Subcutaneous abdominal adipose tissue (tissue), 5 donors: ENCODE data around the gene TMEM11.
A peak's percentile ranks its signal among the peaks of the same experiment; 100 is the strongest.

Experiments used
- H3K27ac ChIP-seq: one replicate; pipeline ENCODE4 v1.7.0; 2013; ENCODE audit warnings: low read depth, mild to moderate bottlenecking, inconsistent platforms, low read length, moderate library complexity
- H3K27me3 ChIP-seq, 5 donors: one replicate each; pipeline ENCODE4 v1.7.0; 2013; ENCODE audit warnings: low read length in 5 of 5, inconsistent platforms in 1 of 5; ENCODE audit not compliant: control insufficient read depth in 5 of 5, insufficient read depth in 4 of 5
- H3K36me3 ChIP-seq, 5 donors: one replicate each; pipeline ENCODE4 v1.7.0; 2013; ENCODE audit warnings: low read length in 5 of 5; ENCODE audit not compliant: control insufficient read depth in 5 of 5, insufficient read depth in 5 of 5
- H3K4me1 ChIP-seq, 5 donors: one replicate each; pipeline ENCODE4 v1.7.0; 2013; ENCODE audit warnings: low read length in 5 of 5, mild to moderate bottlenecking in 3 of 5, moderate library complexity in 1 of 5; ENCODE audit not compliant: control insufficient read depth in 5 of 5, insufficient read depth in 5 of 5
- H3K4me3 ChIP-seq, 5 donors: one replicate each; pipeline ENCODE4 v1.7.0; 2013; ENCODE audit warnings: low read length in 5 of 5, low read depth in 1 of 5
- H3K9ac ChIP-seq, 5 donors: one replicate each; pipeline ENCODE4 v1.7.0; 2013; ENCODE audit warnings: low read length in 5 of 5, mild to moderate bottlenecking in 4 of 5, moderate library complexity in 3 of 5
- H3K9me3 ChIP-seq, 5 donors: one replicate each; pipeline ENCODE4 v1.7.0; 2013; ENCODE audit warnings: low read length in 5 of 5; ENCODE audit not compliant: control insufficient read depth in 5 of 5
- donor health status: healthy.
- donor health status: healthy.
- donor health status: healthy.
- donor health status: healthy.
- donor health status: healthy.

Gene TMEM11

GRCh38 chr17:21190078-21190477, 23.9 kb downstream of the TMEM11 start:
- Histone ChIP-seq H3K4me1 (peaks cover 0 to 38% (median 34%) of the 10 kb centered on the region in 5 donors), H3K27me3 (no peaks in the 10 kb centered on the region), H3K27ac (no peak overlapping the region), H3K36me3 (peaks cover 0 to 49% (median 19%) of the 10 kb centered on the region in 5 donors), H3K4me3 (no peak overlapping the region), H3K9me3 (no peaks in the 10 kb centered on the region), H3K9ac (no peak overlapping the region)

- peak overlapping the region in 1 of 5 donors; percentile 4 for H3K9ac ChIP-seq
- no peak overlapping the region for H3K4me3 ChIP-seq
- H3K4me1 ChIP-seq, result peaks cover 0 to 38% (median 34%) of the 10 kb centered on the region in 5 donors
These were observed 24.6 kb downstream of the TMEM11 start for GRCh38 chr17:21189361-21189760.

GRCh38 chr17:21186399-21187187, 27.4 kb downstream of the TMEM11 start:
- H3K27ac ChIP-seq, result peak overlapping the region; percentile 52
- H3K9ac ChIP-seq, result peak overlapping the region in 1 of 5 donors; percentile 28
- peaks cover 0 to 53% (median 29%) of the 10 kb centered on the region in 5 donors for H3K36me3 ChIP-seq
- H3K9me3 ChIP-seq, result no peaks in the 10 kb centered on the region
- H3K27me3 ChIP-seq, result no peaks in the 10 kb centered on the region
- H3K4me1 ChIP-seq, result peaks cover 7 to 38% (median 36%) of the 10 kb centered on the region in 5 donors
- H3K4me3 ChIP-seq, result peak overlapping the region in 1 of 5 donors; percentile 13

More at GRCh38 chr17:21189361-21189760, 24.6 kb downstream of the TMEM11 start:
- Histone ChIP-seq H3K9me3 (no peaks in the 10 kb centered on the region), H3K27ac (no peak overlapping the region), H3K27me3 (no peaks in the 10 kb centered on the region), H3K36me3 (peaks cover 0 to 55% (median 25%) of the 10 kb centered on the region in 5 donors)

GRCh38 chr17:21185061-21185460, 28.9 kb downstream of the TMEM11 start:
- Histone ChIP-seq H3K9ac (no peak overlapping the region), H3K4me3 (no peak overlapping the region), H3K9me3 (no peaks in the 10 kb centered on the region), H3K27me3 (no peaks in the 10 kb centered on the region), H3K4me1 (peaks cover 7 to 39% (median 28%) of the 10 kb centered on the region in 5 donors), H3K36me3 (peaks cover 0 to 46% (median 26%) of the 10 kb centered on the region in 5 donors), H3K27ac (no peak overlapping the region)

GRCh38 chr17:21184570-21184969, 29.4 kb downstream of the TMEM11 start:
- H3K9me3 ChIP-seq, result no peaks in the 10 kb centered on the region
- H3K27me3 ChIP-seq, result no peaks in the 10 kb centered on the region
- peaks cover 7 to 35% (median 26%) of the 10 kb centered on the region in 5 donors for H3K4me1 ChIP-seq
- H3K36me3 ChIP-seq, result peaks cover 0 to 43% (median 26%) of the 10 kb centered on the region in 5 donors
- no peak overlapping the region for H3K9ac ChIP-seq
- H3K27ac ChIP-seq, result no peak overlapping the region
- H3K4me3 ChIP-seq, result no peak overlapping the region

- Histone ChIP-seq H3K27ac (no peak overlapping the region), H3K27me3 (no peaks in the 10 kb centered on the region), H3K4me3 (no peak overlapping the region), H3K36me3 (peaks cover 0 to 34% (median 22%) of the 10 kb centered on the region in 5 donors), H3K4me1 (peaks cover 7 to 31% (median 22%) of the 10 kb centered on the region in 5 donors), H3K9ac (no peak overlapping the region), H3K9me3 (no peaks in the 10 kb centered on the region)
These were observed 30.5 kb downstream of the TMEM11 start for GRCh38 chr17:21183468-21183867.

- Histone ChIP-seq H3K4me3 (no peak overlapping the region), H3K9me3 (no peaks in the 10 kb centered on the region), H3K4me1 (peaks cover 0 to 4% (median 0%) of the 10 kb centered on the region in 5 donors), H3K27me3 (no peaks in the 10 kb centered on the region), H3K27ac (no peak overlapping the region), H3K9ac (no peak overlapping the region), H3K36me3 (peaks cover 2 to 40% (median 23%) of the 10 kb centered on the region in 5 donors)
These were observed 35.9 kb downstream of the TMEM11 start for GRCh38 chr17:21177854-21178600.

- Histone ChIP-seq H3K27me3 (no peaks in the 10 kb centered on the region), H3K9me3 (no peaks in the 10 kb centered on the region), H3K36me3 (peaks cover 3 to 46% (median 29%) of the 10 kb centered on the region in 5 donors), H3K4me3 (no peak overlapping the region), H3K9ac (no peak overlapping the region), H3K27ac (no peak overlapping the region), H3K4me1 (peaks cover 0 to 4% (median 0%) of the 10 kb centered on the region in 5 donors)
These were observed 36.6 kb downstream of the TMEM11 start for GRCh38 chr17:21177401-21177800.

GRCh38 chr17:21176773-21177395, 37.1 kb downstream of the TMEM11 start:
- H3K36me3 ChIP-seq, result peaks cover 3 to 50% (median 29%) of the 10 kb centered on the region in 5 donors
- H3K9ac ChIP-seq, result no peak overlapping the region
- H3K4me1 ChIP-seq, result peaks cover 0 to 4% (median 0%) of the 10 kb centered on the region in 5 donors
- no peaks in the 10 kb centered on the region for H3K27me3 ChIP-seq
- no peak overlapping the region for H3K27ac ChIP-seq
- H3K9me3 ChIP-seq, result no peaks in the 10 kb centered on the region
- H3K4me3 ChIP-seq, result no peak overlapping the region
